PC-9 (cell line): ENCODE results near the gene HS3ST2. TPM values are rescaled to one million over a fixed set of nuclear protein-coding genes. Genes with fewer than 3 reads are reported as not detected.

Source experiments
- BruUV-seq: library from RNA; stranded (reverse); fragments of 400-500 nt; replicated peaks from 2 replicates; lab custom pipeline; 2021; lab: Mats Ljungman, UMichigan
- CTCF ChIA-PET: fragments of 300-600 bp; sonication (Branson Sonifier 250); formaldehyde crosslinking; loops from one replicate; lab custom pipeline; 2022; ENCODE audit warnings: antibody characterized with exemption; lab: Charles Lee
- POLR2A ChIA-PET: fragments of 300-600 bp; sonication (Branson Sonifier 250); formaldehyde crosslinking; loops from one replicate; lab custom pipeline; 2022; ENCODE audit warnings: antibody characterized with exemption; ENCODE audit not compliant: unreplicated experiment; lab: Charles Lee
- DNase-seq, 2 experiments: peaks; one replicate each; pipeline versions ENCODE4 v3.0.0 to v3.0.0-alpha.2; 2015 to 2022; ENCODE audit warnings: mixed read lengths in 1 of 2
- H2AFZ ChIP-seq: fragments of 200-600 bp; sonication (generic); 2 replicates; pipeline ENCODE4 v1.8.1; 2017; ENCODE audit warnings: antibody characterized with exemption
- H3F3A ChIP-seq: fragments of 200-600 bp; sonication (generic); 2 replicates; pipeline ENCODE4 v1.8.1; 2017; ENCODE audit warnings: antibody characterized with exemption, mild to moderate bottlenecking, low read depth; ENCODE audit not compliant: insufficient read depth
- H3K27ac ChIP-seq: fragments of 200-600 bp; sonication (generic); 2 replicates; pipeline ENCODE4 v1.6.1; 2016; ENCODE audit warnings: mixed run types
- H3K27me3 ChIP-seq: fragments of 200-600 bp; sonication (generic); 2 replicates; pipeline ENCODE4 v1.6.1; 2016; ENCODE audit warnings: low read depth, mixed run types; ENCODE audit not compliant: insufficient read depth
- H3K36me3 ChIP-seq: fragments of 200-600 bp; sonication (generic); 2 replicates; pipeline ENCODE4 v1.6.1; 2016; ENCODE audit warnings: low read depth, mixed run types
- H3K4me1 ChIP-seq: fragments of 200-600 bp; sonication (generic); replicated peaks from 2 replicates; pipeline ENCODE4 v1.6.1; 2016; ENCODE audit warnings: mixed run types; ENCODE audit not compliant: insufficient read depth
- H3K4me2 ChIP-seq: fragments of 200-600 bp; sonication (generic); 2 replicates; pipeline ENCODE4 v1.6.1; 2017; ENCODE audit warnings: mixed run types
- H3K4me3 ChIP-seq: fragments of 200-600 bp; sonication (generic); 2 replicates; pipeline ENCODE4 v1.6.1; 2016; ENCODE audit warnings: mixed run types
- H3K79me2 ChIP-seq: fragments of 200-600 bp; sonication (generic); 2 replicates; pipeline ENCODE4 v1.6.1; 2017; ENCODE audit warnings: low read depth, mixed run types
- H3K9me2 ChIP-seq: fragments of 200-600 bp; sonication (generic); 2 replicates; pipeline ENCODE4 v1.8.1; 2017; ENCODE audit warnings: mild to moderate bottlenecking; ENCODE audit not compliant: insufficient read depth
- H3K9me3 ChIP-seq: fragments of 200-600 bp; sonication (generic); 2 replicates; pipeline ENCODE4 v1.8.1; 2016; ENCODE audit warnings: low read depth; ENCODE audit not compliant: insufficient read depth
- H4K20me1 ChIP-seq: fragments of 200-600 bp; sonication (generic); 2 replicates; pipeline ENCODE4 v1.8.1; 2017; ENCODE audit not compliant: insufficient read depth
- CTCF ChIP-seq: fragments of 200-600 bp; sonication (generic); conservative IDR thresholded peaks from 2 replicates; pipeline ENCODE4 v1.6.1; 2017; ENCODE audit warnings: mixed run types, antibody characterized with exemption, mild to moderate bottlenecking, moderate library complexity
- EZH2 ChIP-seq: fragments of 200-600 bp; sonication (generic); IDR thresholded peaks from 2 replicates; pipeline ENCODE4 v1.8.0; 2017; ENCODE audit warnings: antibody characterized with exemption, low read depth
- intact Hi-C: fragments of 100-400 bp; cut with micrococcal nuclease; formaldehyde crosslinking; loops from one replicate; pipeline ENCODE4 v1.10.0; 2022; ENCODE audit not compliant: unreplicated experiment
- total RNA-seq: library from RNA; stranded (reverse); gene quantifications from 2 replicates; pipeline ENCODE4 v1.2.3, GENCODE V29; 2021

HS3ST2 gene
- total RNA-seq, 1 experiment from 2014 or later: 1.1 TPM

GRCh38 chr16:22945361-22945760 lies 131.4 kb downstream of the HS3ST2 start:
- H3K4me1 ChIP-seq: no peaks in the 10 kb centered on the region
- no peak overlapping the region for H2AFZ ChIP-seq
- no peaks in the 10 kb centered on the region for H3K36me3 ChIP-seq
- ChIA-PET CTCF (no interaction called here), POLR2A (no interaction called here)
- H3K9me2 ChIP-seq: no peaks in the 10 kb centered on the region
- no peak overlapping the region for H3K27ac ChIP-seq
- no TSS peak for BruUV-seq
- no peaks in the 10 kb centered on the region for H3F3A ChIP-seq
- no peaks in the 10 kb centered on the region for H3K79me2 ChIP-seq
- TF ChIP-seq EZH2 (no peak), CTCF (no peak)
- no peak overlapping the region for H3K4me2 ChIP-seq
- H3K9me3 ChIP-seq: no peaks in the 10 kb centered on the region
- H4K20me1 ChIP-seq: no peaks in the 10 kb centered on the region
- no peak overlapping the region for H3K4me3 ChIP-seq
- intact Hi-C loops: no loop called here
- H3K27me3 ChIP-seq: peaks cover 44% of the 10 kb centered on the region
- DNase-seq: no peak

- Histone ChIP-seq H3K9me3 (no peaks in the 10 kb centered on the region), H3K4me3 (no peak overlapping the region), H3K27ac (no peak overlapping the region), H3K36me3 (no peaks in the 10 kb centered on the region), H3K4me2 (no peak overlapping the region), H3F3A (no peaks in the 10 kb centered on the region), H4K20me1 (no peaks in the 10 kb centered on the region), H3K4me1 (no peaks in the 10 kb centered on the region), H2AFZ (no peak overlapping the region), H3K27me3 (peaks cover 52% of the 10 kb centered on the region), H3K9me2 (no peaks in the 10 kb centered on the region), H3K79me2 (no peaks in the 10 kb centered on the region)
- intact Hi-C loops: no loop called here
- ChIA-PET CTCF (interaction anchor here (0.7 kb wide), 1 partner anchor 805 kb away, joined by 6 read pairs; no protein-coding TSS in a partner anchor), POLR2A (interaction anchor here (0.7 kb wide), 1 partner anchor 32 kb away, joined by 4 read pairs; no protein-coding TSS in a partner anchor)
- DNase-seq: no peak
- no TSS peak for BruUV-seq
- TF ChIP-seq CTCF (no peak), EZH2 (no peak)
These were observed 132.5 kb downstream of the HS3ST2 start for GRCh38 chr16:22946433-22946832.

- no peak overlapping the region for H3K4me2 ChIP-seq
- H3K36me3 ChIP-seq: no peaks in the 10 kb centered on the region
- no peaks in the 10 kb centered on the region for H4K20me1 ChIP-seq
- intact Hi-C loops: no loop called here
- no peak overlapping the region for H3K27ac ChIP-seq
- no peak overlapping the region for H3K4me3 ChIP-seq
- no TSS peak for BruUV-seq
- H3F3A ChIP-seq: no peaks in the 10 kb centered on the region
- H3K9me3 ChIP-seq: no peaks in the 10 kb centered on the region
- no peaks in the 10 kb centered on the region for H3K9me2 ChIP-seq
- peaks cover 50% of the 10 kb centered on the region for H3K27me3 ChIP-seq
- no peaks in the 10 kb centered on the region for H3K79me2 ChIP-seq
- ChIA-PET POLR2A (no interaction called here), CTCF (interaction anchor here (0.6 kb wide), 1 partner anchor 49 kb away, joined by 3 read pairs; no protein-coding TSS in a partner anchor)
- H2AFZ ChIP-seq: no peak overlapping the region
- DNase-seq: no peak
- TF ChIP-seq EZH2: no peak
- no peak for TF ChIP-seq CTCF
- H3K4me1 ChIP-seq: no peaks in the 10 kb centered on the region
These were observed 134.2 kb downstream of the HS3ST2 start for GRCh38 chr16:22948058-22948602.
